Thymus (tissue), 11 donors: ENCODE data around the gene KCTD14. TPM values are rescaled to one million over a fixed set of nuclear protein-coding genes. Genes with fewer than 3 reads are reported as not detected.
A peak's percentile ranks its signal among the peaks of the same experiment; 100 is the strongest.
"Not testable (repeated sequence)": the region's sequence is repeated elsewhere in the genome, so short reads cannot be mapped to it uniquely, and the experiment has no call there.

Source experiments
- DNase-seq, 9 donors: peaks; one replicate each; pipeline ENCODE4 v3.0.0-alpha.2; 2013; ENCODE audit warnings: low spot score in 9 of 9, low read depth in 6 of 9, missing footprints in 1 of 9
- H3K27ac ChIP-seq, 2 donors: one replicate each; pipeline ENCODE4 v1.5.1; 2013; ENCODE audit warnings: control low read depth in 1 of 2, low read depth in 1 of 2, low read length in 1 of 2, mild to moderate bottlenecking in 1 of 2, moderate library complexity in 1 of 2
- H3K27me3 ChIP-seq, 2 donors: one replicate each; pipeline ENCODE4 v1.5.1; 2013; ENCODE audit warnings: low read length in 1 of 2; ENCODE audit not compliant: control insufficient read depth in 2 of 2, insufficient read depth in 1 of 2
- H3K36me3 ChIP-seq, 2 donors: one replicate each; pipeline ENCODE4 v1.5.1; 2013; ENCODE audit warnings: low read length in 1 of 2, mild to moderate bottlenecking in 1 of 2, moderate library complexity in 1 of 2; ENCODE audit not compliant: control insufficient read depth in 2 of 2, insufficient read depth in 2 of 2
- H3K4me1 ChIP-seq, 2 donors: one replicate each; pipeline ENCODE4 v1.5.1; 2013; ENCODE audit warnings: low read length in 2 of 2; ENCODE audit not compliant: control insufficient read depth in 2 of 2, insufficient read depth in 2 of 2
- H3K4me3 ChIP-seq, 2 donors: one replicate each; pipeline ENCODE4 v1.5.1; 2013; ENCODE audit warnings: low read length in 2 of 2, control low read depth in 1 of 2, mild to moderate bottlenecking in 1 of 2
- H3K9me3 ChIP-seq, 2 donors: one replicate each; pipeline ENCODE4 v1.5.1; 2013; ENCODE audit warnings: low read length in 1 of 2, mild to moderate bottlenecking in 1 of 2; ENCODE audit not compliant: control insufficient read depth in 2 of 2, insufficient read depth in 1 of 2
- WGBS: extraction: QIAGEN DNeasy Blood & Tissue Kit; methylation state at CpG from one replicate; pipeline ENCODE4 v1.1.7; 2013; 5-methylcytosine and 5-hydroxymethylcytosine counted together
- polyA plus RNA-seq: library from polyadenylated mRNA; stranded (reverse); fragments of 200-250 nt; gene quantifications from one replicate; pipeline ENCODE4 v1.2.3, GENCODE V29; 2013
- total RNA-seq: library from RNA; stranded (reverse); fragments of 120-200 nt; gene quantifications from one replicate; pipeline ENCODE4 v1.2.4, GENCODE V29; 2013
- donor health status: healthy.

Gene KCTD14
- total and polyA plus RNA-seq, 2 donors: 1.2 to 2.0 TPM

DNA sequence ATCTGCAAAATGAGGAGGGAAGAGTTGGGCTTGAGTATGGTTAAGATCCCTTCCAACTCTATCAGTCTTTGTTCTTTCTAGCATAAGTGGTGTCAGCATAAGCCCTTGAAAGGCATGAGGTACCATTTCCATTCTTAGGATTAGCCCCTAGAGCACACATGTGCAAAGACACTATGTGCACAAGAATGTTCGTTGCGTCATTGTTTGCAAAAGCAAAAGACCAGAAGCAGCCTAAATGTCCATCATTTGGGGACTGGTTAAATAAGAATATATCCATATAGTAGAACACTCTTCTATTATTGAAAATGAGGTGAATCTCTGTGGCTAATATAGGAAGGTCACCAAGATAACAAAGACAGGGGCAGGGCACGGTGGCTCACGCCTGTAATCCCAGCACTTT, 10.0 kb upstream of the KCTD14 start:
- WGBS: 48% methylated on average over 4 of the region's 4 CpGs
- no peaks in the 10 kb centered on the region for H3K4me1 ChIP-seq
- no peaks in the 10 kb centered on the region for H3K36me3 ChIP-seq
- DNase-seq: no peak
- no peak overlapping the region for H3K4me3 ChIP-seq
- H3K9me3 ChIP-seq: peaks cover 0 to 4% of the 10 kb centered on the region in 2 donors
- H3K27ac ChIP-seq: no peak overlapping the region
- no peaks in the 10 kb centered on the region for H3K27me3 ChIP-seq

DNA sequence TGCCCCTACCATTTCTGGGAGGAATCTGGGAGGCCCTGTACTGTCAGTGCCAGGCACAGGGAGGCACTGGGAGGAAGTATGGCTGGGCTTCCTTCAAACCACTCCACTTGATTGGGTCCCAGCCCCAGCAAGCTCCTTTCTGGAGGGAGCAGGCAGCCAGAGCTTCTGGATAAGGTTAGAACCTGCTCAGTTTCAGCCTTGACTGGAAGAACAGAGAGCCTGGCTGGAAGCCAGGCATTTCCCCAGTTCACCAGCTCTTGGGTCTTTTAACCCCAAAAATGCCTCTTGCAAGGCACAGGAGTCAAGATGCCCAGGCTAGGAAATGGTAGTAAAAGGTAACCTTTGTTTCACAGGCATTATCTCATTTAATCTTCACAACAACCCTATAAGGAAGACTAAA, 9.0 kb upstream of the KCTD14 start:
- Histone ChIP-seq H3K27me3 (no peaks in the 10 kb centered on the region), H3K36me3 (no peaks in the 10 kb centered on the region), H3K4me3 (no peak overlapping the region), H3K27ac (no peak overlapping the region), H3K9me3 (peaks cover 0 to 4% of the 10 kb centered on the region in 2 donors), H3K4me1 (no peaks in the 10 kb centered on the region)
- DNase-seq: no peak

DNA sequence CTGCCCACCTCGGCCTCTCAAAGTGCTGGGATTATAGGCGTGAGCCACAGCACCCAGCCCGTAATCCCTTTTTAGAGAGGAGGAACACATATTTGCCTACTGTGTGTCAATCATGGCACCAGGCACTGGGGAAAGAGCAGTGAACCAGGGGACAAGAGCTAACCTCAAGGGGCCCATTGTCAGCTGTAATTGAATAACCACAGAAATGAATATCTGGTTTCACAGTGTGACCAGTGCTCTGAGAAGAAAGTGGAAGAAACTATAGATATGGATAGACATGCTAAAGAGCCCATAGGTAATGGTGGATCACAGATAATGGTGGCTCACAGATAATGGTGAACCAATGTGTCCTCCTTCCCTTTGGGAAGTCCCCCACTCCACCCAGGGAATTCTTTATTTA, 8.6 kb upstream of the KCTD14 start:
- no peak overlapping the region for H3K27ac ChIP-seq
- no peak for DNase-seq
- H3K4me1 ChIP-seq: no peaks in the 10 kb centered on the region
- no peak overlapping the region for H3K4me3 ChIP-seq
- over 99% methylated on average over 3 of the region's 3 CpGs for WGBS
- H3K36me3 ChIP-seq: no peaks in the 10 kb centered on the region
- peaks cover 0 to 4% of the 10 kb centered on the region in 2 donors for H3K9me3 ChIP-seq
- H3K27me3 ChIP-seq: no peaks in the 10 kb centered on the region

DNA sequence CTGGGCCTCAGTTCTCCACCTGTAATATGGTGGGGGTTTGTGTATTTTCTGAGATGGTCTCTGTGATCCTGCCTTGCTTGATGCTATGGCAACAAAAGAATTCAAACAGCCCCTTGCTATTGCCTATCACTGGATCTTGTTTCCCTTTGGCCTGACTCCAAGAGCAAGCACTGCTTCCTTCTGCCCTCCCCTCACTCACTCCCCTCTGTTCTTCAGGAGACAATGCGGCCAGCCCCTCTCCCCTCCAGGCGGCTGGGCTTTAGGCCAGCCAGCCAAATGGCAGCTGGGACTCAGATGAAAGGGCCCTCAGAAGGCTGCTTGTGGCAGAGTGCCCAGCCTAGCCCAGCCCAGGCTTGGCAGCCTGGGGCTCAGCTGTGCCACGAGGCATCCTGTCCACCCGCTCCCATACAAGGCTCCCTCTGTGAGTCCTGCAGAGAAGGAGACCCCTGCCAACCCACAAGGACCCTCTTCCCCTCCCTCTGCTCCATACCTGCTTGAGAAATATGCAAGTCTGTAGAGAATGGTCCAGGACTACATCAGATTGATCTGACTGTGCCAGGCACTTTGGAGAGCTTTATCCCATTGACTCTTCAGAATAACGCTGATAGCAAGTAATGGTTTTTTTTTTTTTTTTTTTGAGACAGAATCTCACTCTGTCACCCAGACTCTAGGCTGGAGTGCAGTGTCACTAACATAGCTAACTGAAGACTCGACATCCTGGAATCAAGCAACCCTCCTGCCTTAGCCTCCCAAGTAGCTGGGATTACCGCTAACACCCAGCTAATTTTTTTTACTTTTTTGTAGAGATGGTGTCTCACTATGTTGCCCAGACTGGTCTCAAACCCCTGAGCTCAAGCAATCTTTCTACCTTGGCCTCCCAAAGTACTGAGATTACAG, 7.6 kb upstream of the KCTD14 start:
- WGBS: 59% methylated on average over 7 of the region's 7 CpGs
- peak overlapping the region in 1 of 2 donors; percentile 24 for H3K27ac ChIP-seq

DNA sequence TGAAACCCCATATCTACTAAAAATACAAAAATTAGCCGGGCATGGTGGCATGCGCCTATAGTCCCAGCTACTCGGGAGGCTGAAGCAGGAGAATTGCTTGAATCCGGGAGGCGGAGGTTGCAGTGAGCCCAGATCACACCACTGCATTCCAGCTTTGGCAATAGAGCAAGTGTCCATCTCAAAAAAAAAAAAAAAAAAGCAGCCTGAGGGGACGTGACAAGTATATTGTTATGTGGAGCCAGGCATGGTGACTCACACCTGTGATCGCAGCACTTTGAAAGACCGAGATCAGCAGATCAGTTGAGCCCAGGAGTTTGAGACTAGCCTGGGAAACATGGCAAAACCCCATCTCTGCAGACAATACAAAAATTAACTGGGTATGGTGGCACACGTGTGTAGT, 5.3 kb upstream of the KCTD14 start:
- not testable (repeated sequence) for H3K4me3 ChIP-seq, H3K4me1 ChIP-seq, H3K36me3 ChIP-seq, DNase-seq, H3K27ac ChIP-seq, H3K27me3 ChIP-seq, H3K9me3 ChIP-seq
- WGBS: 98% methylated on average over 9 of the region's 9 CpGs

More for the DNA sequence above, 7.6 kb upstream of the KCTD14 start:
- no peak overlapping the region for H3K4me3 ChIP-seq
- DNase-seq: peak in 1 of 9 donors; percentile 9
- H3K4me1 ChIP-seq: no peaks in the 10 kb centered on the region
- H3K36me3 ChIP-seq: no peaks in the 10 kb centered on the region
- peaks cover 0 to 4% of the 10 kb centered on the region in 2 donors for H3K9me3 ChIP-seq
- no peaks in the 10 kb centered on the region for H3K27me3 ChIP-seq

DNA sequence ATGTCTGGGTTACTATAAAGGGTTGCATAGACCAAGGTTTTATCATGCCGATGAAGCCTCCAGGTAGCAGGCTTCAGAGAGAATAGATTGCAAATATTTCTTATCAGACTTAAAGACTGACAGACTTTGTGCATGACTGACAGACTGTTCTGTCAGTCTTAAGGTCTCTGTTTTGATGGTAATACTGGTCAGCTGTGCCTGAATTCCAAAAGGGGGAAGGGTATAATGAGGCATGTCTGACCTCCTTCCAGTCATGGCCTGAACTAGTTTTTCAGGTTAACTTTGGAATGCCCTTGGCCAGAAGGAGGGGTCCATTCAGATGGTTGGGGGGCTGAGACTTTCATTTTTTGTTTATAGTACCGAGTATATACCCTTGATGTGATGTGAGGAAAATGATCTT, 4.7 kb upstream of the KCTD14 start:
- WGBS: 95% methylated on average over 2 of the region's 2 CpGs
- Histone ChIP-seq H3K9me3 (peaks cover 0 to 4% of the 10 kb centered on the region in 2 donors), H3K27me3 (peaks cover 0 to 12% of the 10 kb centered on the region in 2 donors), H3K36me3 (no peaks in the 10 kb centered on the region), H3K4me3 (no peak overlapping the region), H3K4me1 (no peaks in the 10 kb centered on the region), H3K27ac (no peak overlapping the region)
- no peak for DNase-seq

DNA sequence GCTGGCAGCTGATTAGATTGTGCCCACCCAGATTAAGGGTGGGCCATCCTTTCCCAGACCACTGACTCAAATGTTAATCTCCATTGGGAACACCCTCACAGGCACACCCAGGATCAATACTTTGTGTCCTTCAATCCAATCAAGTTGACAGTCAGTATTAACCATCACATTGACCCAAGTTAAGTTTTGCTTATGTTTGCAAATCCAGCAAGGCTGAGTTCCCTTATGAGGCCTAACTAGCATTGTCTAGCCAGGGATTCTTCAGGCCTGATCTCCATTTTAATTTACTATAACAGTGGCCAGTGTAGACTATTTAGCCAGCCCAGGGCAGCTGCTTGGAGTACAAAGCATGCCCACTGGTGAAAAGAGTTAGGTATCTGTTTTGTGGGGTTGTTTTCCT, 2.3 kb upstream of the KCTD14 start:
- no peaks in the 10 kb centered on the region for H3K4me1 ChIP-seq
- H3K27me3 ChIP-seq: peaks cover 0 to 33% of the 10 kb centered on the region in 2 donors
- no peak for DNase-seq
- no peak overlapping the region for H3K4me3 ChIP-seq
- H3K9me3 ChIP-seq: no peaks in the 10 kb centered on the region
- no peaks in the 10 kb centered on the region for H3K36me3 ChIP-seq
- H3K27ac ChIP-seq: no peak overlapping the region

DNA sequence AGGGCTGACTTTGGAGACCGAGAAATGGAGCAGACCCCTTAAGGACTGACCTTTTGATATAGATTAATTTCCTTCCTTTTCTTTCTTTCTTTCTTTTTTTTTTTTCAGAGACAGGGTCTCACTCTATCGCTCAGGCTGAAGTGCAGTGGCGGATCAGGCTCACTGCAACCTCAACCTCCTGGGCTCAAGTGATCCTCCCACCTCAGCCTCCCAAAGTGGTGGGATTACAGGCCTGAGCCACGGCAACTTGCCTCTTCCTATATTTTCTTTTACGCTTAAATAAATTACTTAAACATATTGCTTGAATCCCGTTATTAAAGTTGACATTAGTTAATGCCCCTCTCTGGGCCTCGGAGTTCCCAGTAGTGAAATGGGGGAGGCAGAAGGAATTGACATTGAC, 350 bp upstream of the KCTD14 start:
- no peak for DNase-seq
- no peaks in the 10 kb centered on the region for H3K9me3 ChIP-seq
- 93% methylated on average over 7 of the region's 7 CpGs for WGBS
- H3K4me1 ChIP-seq: no peaks in the 10 kb centered on the region
- no peaks in the 10 kb centered on the region for H3K36me3 ChIP-seq
- peaks cover 0 to 33% of the 10 kb centered on the region in 2 donors for H3K27me3 ChIP-seq
- peak overlapping the region in 1 of 2 donors; percentile 27 for H3K4me3 ChIP-seq
- H3K27ac ChIP-seq: no peak overlapping the region

DNA sequence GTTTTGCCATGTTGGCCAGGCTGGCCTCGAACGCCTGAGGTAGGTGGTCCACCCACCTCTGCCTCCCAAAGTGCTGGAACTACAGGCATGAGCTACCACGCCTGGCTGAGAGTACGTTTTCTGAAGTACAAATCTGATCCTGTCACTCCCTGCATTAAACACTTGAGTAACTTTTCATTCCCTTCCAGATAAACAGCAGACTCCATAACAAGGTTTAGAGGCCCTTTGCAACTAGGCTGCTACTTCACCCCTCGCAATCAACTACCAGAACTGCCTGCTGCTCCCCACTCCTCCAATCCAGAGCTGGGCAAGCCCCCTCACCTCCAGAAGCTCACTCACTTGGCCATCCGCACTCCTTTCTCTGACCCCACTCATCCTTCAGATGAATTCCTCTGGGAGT, 1.5 kb downstream of the KCTD14 start:
- no peak overlapping the region for H3K4me3 ChIP-seq
- H3K9me3 ChIP-seq: no peaks in the 10 kb centered on the region
- 94% methylated on average over 6 of the region's 6 CpGs for WGBS
- no peak for DNase-seq
- H3K27ac ChIP-seq: no peak overlapping the region
- H3K36me3 ChIP-seq: no peaks in the 10 kb centered on the region
- H3K4me1 ChIP-seq: no peaks in the 10 kb centered on the region
- H3K27me3 ChIP-seq: peaks cover 0 to 33% of the 10 kb centered on the region in 2 donors
